Neural progenitor cell (in vitro differentiated cells): ENCODE data around the gene ZBBX. TPM values are rescaled to one million over a fixed set of nuclear protein-coding genes. Genes with fewer than 3 reads are reported as not detected.

Experiments used
- DNase-seq: peaks from one replicate; pipeline ENCODE4 v3.0.0-alpha.2; 2016; ENCODE audit warnings: low spot score
- H2AFZ ChIP-seq: fragments of 200-600 bp; sonication (generic); replicated peaks from 2 replicates; pipeline ENCODE4 v1.6.1; 2016; ENCODE audit warnings: antibody characterized with exemption
- H3F3A ChIP-seq: fragments of 200-600 bp; sonication (generic); 2 replicates; pipeline ENCODE4 v1.6.1; 2016; ENCODE audit warnings: antibody characterized with exemption, low read depth
- H3K27ac ChIP-seq: fragments of 200-600 bp; sonication (generic); 2 replicates; pipeline ENCODE4 v1.5.1; 2016; ENCODE audit warnings: mild to moderate bottlenecking
- H3K27me3 ChIP-seq: fragments of 200-600 bp; sonication (generic); 2 replicates; pipeline ENCODE4 v1.6.1; 2016; ENCODE audit warnings: mild to moderate bottlenecking, moderate library complexity
- H3K36me3 ChIP-seq: fragments of 200-600 bp; sonication (generic); 2 replicates; pipeline ENCODE4 v1.5.1; 2016
- H3K4me1 ChIP-seq: fragments of 200-600 bp; sonication (generic); 2 replicates; pipeline ENCODE4 v1.6.1; 2016; ENCODE audit warnings: mixed run types
- H3K4me2 ChIP-seq: fragments of 200-600 bp; sonication (generic); 2 replicates; pipeline ENCODE4 v1.6.1; 2016
- H3K4me3 ChIP-seq: fragments of 200-600 bp; sonication (generic); 2 replicates; pipeline ENCODE4 v1.5.1; 2016
- H3K79me2 ChIP-seq: fragments of 200-600 bp; sonication (generic); 2 replicates; pipeline ENCODE4 v1.6.1; 2016; ENCODE audit warnings: low read depth
- H3K9ac ChIP-seq: fragments of 200-600 bp; sonication (generic); 2 replicates; pipeline ENCODE4 v1.6.1; 2016
- H3K9me3 ChIP-seq: fragments of 200-600 bp; sonication (generic); 2 replicates; pipeline ENCODE4 v1.5.1; 2016; ENCODE audit warnings: low read depth
- H4K20me1 ChIP-seq: fragments of 200-600 bp; sonication (generic); 2 replicates; pipeline ENCODE4 v1.6.1; 2016; ENCODE audit warnings: low read depth
- H3K27ac Mint-ChIP-seq: 3 replicates; pipeline ENCODE4 v1.8.0; 2021; ENCODE audit warnings: mixed read lengths
- H3K27me3 Mint-ChIP-seq: 2 replicates; pipeline ENCODE4 v1.8.0; 2022; ENCODE audit warnings: low read depth, mild to moderate bottlenecking, inconsistent platforms, moderate library complexity, mixed read lengths; ENCODE audit not compliant: insufficient read depth
- H3K36me3 Mint-ChIP-seq: 3 replicates; pipeline ENCODE4 v1.8.0; 2021; ENCODE audit warnings: mixed read lengths
- H3K4me1 Mint-ChIP-seq: 3 replicates; pipeline ENCODE4 v1.8.0; 2021; ENCODE audit warnings: mixed read lengths
- H3K4me3 Mint-ChIP-seq: 3 replicates; pipeline ENCODE4 v1.8.0; 2021; ENCODE audit warnings: mild to moderate bottlenecking, moderate library complexity, mixed read lengths
- H3K9me3 Mint-ChIP-seq: 3 replicates; pipeline ENCODE4 v1.8.0; 2020; ENCODE audit warnings: mixed read lengths
- CTCF ChIP-seq: fragments of 200-600 bp; sonication (generic); IDR thresholded peaks from 2 replicates; pipeline ENCODE4 v1.5.1; 2017; ENCODE audit warnings: antibody characterized with exemption, mild to moderate bottlenecking
- EZH2 ChIP-seq: fragments of 200-600 bp; sonication (generic); IDR thresholded peaks from 2 replicates; pipeline ENCODE4 v1.6.1; 2017; ENCODE audit warnings: antibody characterized with exemption, mild to moderate bottlenecking, moderate library complexity
- EZH2phosphoT487 ChIP-seq: fragments of 200-600 bp; sonication (generic); IDR thresholded peaks from 2 replicates; pipeline ENCODE4 v1.6.1; 2017; ENCODE audit warnings: antibody characterized with exemption
- total RNA-seq: library from RNA; depleted of rRNA; stranded (reverse); fragments of >200 nt; gene quantifications from 2 replicates; pipeline ENCODE4 v1.2.3, GENCODE V29; 2015; ENCODE audit warnings: low replicate concordance

ZBBX gene
- total RNA-seq, 1 donor from 2014 or later: 17.5 TPM

GRCh38 chr3:167406876-167407492 lies 26.9 kb upstream of the ZBBX start:
- Histone ChIP-seq H3K4me2 (no peak overlapping the region), H3K27me3 (no peaks in the 10 kb centered on the region), H3K36me3 (no peaks in the 10 kb centered on the region), H4K20me1 (no peaks in the 10 kb centered on the region), H3K4me1 (no peaks in the 10 kb centered on the region), H3K79me2 (no peaks in the 10 kb centered on the region), H3K4me3 (no peak overlapping the region), H2AFZ (no peak overlapping the region), H3K9me3 (no peaks in the 10 kb centered on the region), H3F3A (no peaks in the 10 kb centered on the region), H3K27ac (no peak overlapping the region), H3K9ac (no peak overlapping the region)
- no peaks in the 10 kb centered on the region for H3K9me3 Mint-ChIP-seq
- no peaks in the 10 kb centered on the region for H3K27me3 Mint-ChIP-seq
- TF ChIP-seq CTCF (peak; percentile 89), EZH2phosphoT487 (no peak), EZH2 (no peak)
- H3K4me1 Mint-ChIP-seq: peaks cover 7% of the 10 kb centered on the region
- H3K36me3 Mint-ChIP-seq: no peaks in the 10 kb centered on the region
- H3K27ac Mint-ChIP-seq: no peak overlapping the region
- no peak overlapping the region for H3K4me3 Mint-ChIP-seq
- peak; percentile 81 for DNase-seq

GRCh38 chr3:167397826-167398225 lies 17.7 kb upstream of the ZBBX start:
- Histone ChIP-seq H3K36me3 (no peaks in the 10 kb centered on the region), H3K4me2 (no peak overlapping the region), H4K20me1 (no peaks in the 10 kb centered on the region), H3K9ac (no peak overlapping the region), H3K27me3 (no peaks in the 10 kb centered on the region), H3F3A (no peaks in the 10 kb centered on the region), H2AFZ (no peak overlapping the region), H3K79me2 (no peaks in the 10 kb centered on the region), H3K4me1 (no peaks in the 10 kb centered on the region), H3K9me3 (no peaks in the 10 kb centered on the region), H3K4me3 (no peak overlapping the region), H3K27ac (no peak overlapping the region)
- Mint-ChIP-seq H3K27me3 (no peaks in the 10 kb centered on the region), H3K9me3 (no peaks in the 10 kb centered on the region), H3K4me1 (no peaks in the 10 kb centered on the region), H3K4me3 (no peak overlapping the region), H3K27ac (no peak overlapping the region), H3K36me3 (no peaks in the 10 kb centered on the region)
- DNase-seq: no peak
- TF ChIP-seq CTCF (no peak), EZH2phosphoT487 (no peak), EZH2 (no peak)

- Histone ChIP-seq H3K4me1 (no peaks in the 10 kb centered on the region), H3F3A (no peaks in the 10 kb centered on the region), H4K20me1 (no peaks in the 10 kb centered on the region), H2AFZ (no peak overlapping the region), H3K9me3 (no peaks in the 10 kb centered on the region), H3K9ac (no peak overlapping the region), H3K27ac (no peak overlapping the region), H3K79me2 (no peaks in the 10 kb centered on the region), H3K36me3 (no peaks in the 10 kb centered on the region), H3K27me3 (no peaks in the 10 kb centered on the region), H3K4me2 (no peak overlapping the region), H3K4me3 (no peak overlapping the region)
- TF ChIP-seq EZH2phosphoT487 (no peak), EZH2 (no peak), CTCF (no peak)
- no peaks in the 10 kb centered on the region for H3K4me1 Mint-ChIP-seq
- no peak overlapping the region for H3K27ac Mint-ChIP-seq
- H3K9me3 Mint-ChIP-seq: no peaks in the 10 kb centered on the region
- no peak for DNase-seq
- no peaks in the 10 kb centered on the region for H3K27me3 Mint-ChIP-seq
- H3K36me3 Mint-ChIP-seq: no peaks in the 10 kb centered on the region
- H3K4me3 Mint-ChIP-seq: no peak overlapping the region
These were observed 16.0 kb upstream of the ZBBX start for GRCh38 chr3:167396075-167396474.
